Measurements from ENCODE around the gene SLC20A1.

DNA sequence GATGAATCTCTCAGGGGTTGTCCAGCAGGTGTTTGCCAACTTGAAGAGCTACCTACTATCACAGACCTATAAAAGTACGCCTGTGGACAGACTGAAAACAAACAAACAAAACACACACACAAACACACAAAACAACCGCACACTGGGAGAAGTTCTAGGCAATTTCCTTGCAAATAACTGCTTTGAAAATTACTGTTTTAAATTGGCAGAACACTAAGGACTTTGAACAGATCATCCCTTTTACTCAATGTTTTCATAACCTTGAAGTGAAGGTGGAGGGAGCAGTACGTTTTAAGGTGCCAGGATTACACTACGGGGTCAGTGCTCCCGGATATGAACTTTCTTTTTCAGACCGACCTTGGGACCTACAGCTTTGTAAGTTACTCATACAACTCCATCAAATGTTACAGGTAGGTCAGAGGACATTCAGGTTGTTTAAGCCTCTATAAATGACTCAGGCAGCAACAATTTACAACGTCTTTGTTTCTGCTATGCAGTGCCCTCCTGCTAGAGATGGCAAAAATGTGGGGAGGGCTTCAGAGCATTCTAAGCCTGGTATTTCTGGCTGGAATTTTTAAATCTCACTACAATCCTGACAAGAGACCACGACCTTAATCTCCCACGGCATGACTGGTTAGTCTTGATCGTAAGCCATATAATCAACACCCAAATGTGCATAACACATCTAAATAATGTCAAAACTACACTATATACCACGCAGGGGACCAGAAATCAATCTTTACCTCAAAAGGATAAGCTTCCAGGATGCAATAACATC, 1.4 kb upstream of the SLC20A1 start:
- TF ChIP-seq, protein P1, sequence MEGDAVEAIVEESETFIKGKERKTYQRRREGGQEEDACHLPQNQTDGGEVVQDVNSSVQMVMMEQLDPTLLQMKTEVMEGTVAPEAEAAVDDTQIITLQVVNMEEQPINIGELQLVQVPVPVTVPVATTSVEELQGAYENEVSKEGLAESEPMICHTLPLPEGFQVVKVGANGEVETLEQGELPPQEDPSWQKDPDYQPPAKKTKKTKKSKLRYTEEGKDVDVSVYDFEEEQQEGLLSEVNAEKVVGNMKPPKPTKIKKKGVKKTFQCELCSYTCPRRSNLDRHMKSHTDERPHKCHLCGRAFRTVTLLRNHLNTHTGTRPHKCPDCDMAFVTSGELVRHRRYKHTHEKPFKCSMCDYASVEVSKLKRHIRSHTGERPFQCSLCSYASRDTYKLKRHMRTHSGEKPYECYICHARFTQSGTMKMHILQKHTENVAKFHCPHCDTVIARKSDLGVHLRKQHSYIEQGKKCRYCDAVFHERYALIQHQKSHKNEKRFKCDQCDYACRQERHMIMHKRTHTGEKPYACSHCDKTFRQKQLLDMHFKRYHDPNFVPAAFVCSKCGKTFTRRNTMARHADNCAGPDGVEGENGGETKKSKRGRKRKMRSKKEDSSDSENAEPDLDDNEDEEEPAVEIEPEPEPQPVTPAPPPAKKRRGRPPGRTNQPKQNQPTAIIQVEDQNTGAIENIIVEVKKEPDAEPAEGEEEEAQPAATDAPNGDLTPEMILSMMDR (IDR thresholded peaks at IDR 0.05), result no peak
- no peak for TF ChIP-seq POLR2A (IDR thresholded peaks at IDR 0.05)

Measured in heart left ventricle (tissue), 13 donors.